HCT116 (cell line): ENCODE measurements around the gene PRPH. TPM values are rescaled to one million over a fixed set of nuclear protein-coding genes. Genes with fewer than 3 reads are reported as not detected.

Experiments used
- ATAC-seq: fragments of 200-7000 bp; cut with Tn5 transposase; 2 replicates; pipeline ENCODE4 v1.9.1; 2020; ENCODE audit warnings: mild to moderate bottlenecking, moderate library complexity
- BruUV-seq: library from RNA; stranded (reverse); fragments of 400-500 nt; replicated peaks from 2 replicates; lab custom pipeline; 2021; lab: Mats Ljungman, UMichigan
- CTCF ChIA-PET: fragments of 300-600 bp; sonication (Branson Sonifier 250); formaldehyde crosslinking; loops from one replicate; lab custom pipeline; 2021; ENCODE audit warnings: antibody characterized with exemption; lab: Charles Lee
- POLR2A ChIA-PET: fragments of 300-600, 350-600 bp; sonication (Branson Sonifier 250); formaldehyde crosslinking; loops from one replicate; lab custom pipeline; 2021; ENCODE audit warnings: antibody characterized with exemption; lab: Charles Lee
- RAD21 ChIA-PET, 2 experiments: fragments of 300-600 bp; sonication (Branson Sonifier 250); formaldehyde crosslinking; loops; one replicate each; lab custom pipeline; 2023; ENCODE audit warnings: low total read pairs in 2 of 2; ENCODE audit not compliant: uncharacterized antibody in 2 of 2, unreplicated experiment in 2 of 2, low non-redundant PET in 1 of 2; lab: Charles Lee
- DNase-seq: peaks from one replicate; pipeline ENCODE4 v3.0.0-alpha.2; 2010; ENCODE audit warnings: low read depth, low spot score
- H2AFZ ChIP-seq: fragments of 200-600 bp; shearing (Covaris generic), sonication (generic); 2 replicates; pipeline ENCODE4 v1.6.1; 2017; ENCODE audit warnings: low read depth, mixed run types, mixed read lengths, antibody characterized with exemption, low read length; ENCODE audit not compliant: poor library complexity, severe bottlenecking
- H3K27ac ChIP-seq: 2 replicates; pipeline ENCODE4 v1.5.1; 2012; ENCODE audit warnings: low read depth, low read length
- H3K27me3 ChIP-seq: fragments of 200-600 bp; sonication (generic); 2 replicates; pipeline ENCODE4 v1.6.1; 2016; ENCODE audit warnings: mixed run types, low read length, mixed read lengths; ENCODE audit not compliant: insufficient read depth
- H3K36me3 ChIP-seq, 2 experiments: fragments of 200-500 bp in 1 of 2; fragments of 200-600 bp in 1 of 2; sonication (Bioruptor generic) in 1 of 2; sonication (generic) in 1 of 2; 2 replicates each; pipeline versions ENCODE4 v1.5.1 to v1.6.1; 2014 to 2016; ENCODE audit warnings: low read length in 2 of 2, inconsistent platforms in 1 of 2, mixed read lengths in 1 of 2, mixed run types in 1 of 2; ENCODE audit not compliant: insufficient read depth in 2 of 2, control insufficient read depth in 1 of 2
- H3K4me1 ChIP-seq, 2 experiments: fragments of 200-600 bp in 1 of 2; sonication (generic) in 1 of 2; 2 replicates each; pipeline versions ENCODE4 v1.5.1 to v1.6.1; 2012 to 2017; ENCODE audit warnings: low read length in 2 of 2, inconsistent platforms in 1 of 2, mild to moderate bottlenecking in 1 of 2, mixed read lengths in 1 of 2, mixed run types in 1 of 2, moderate library complexity in 1 of 2; ENCODE audit not compliant: insufficient read depth in 2 of 2, control insufficient read depth in 1 of 2
- H3K4me2 ChIP-seq: fragments of 200-600 bp; sonication (generic); 2 replicates; pipeline ENCODE4 v1.6.1; 2017; ENCODE audit warnings: mixed run types, low read length, mixed read lengths
- H3K4me3 ChIP-seq, 2 experiments: fragments of 200-600 bp in 1 of 2; sonication (generic) in 1 of 2; replicated peaks in 1 of 2; 2 replicates each; pipeline ENCODE4 v1.5.1; 2011 to 2016; ENCODE audit warnings: low read length in 2 of 2, control low read depth in 1 of 2, low read depth in 1 of 2, mild to moderate bottlenecking in 1 of 2, mixed read lengths in 1 of 2, mixed run types in 1 of 2
- H3K79me2 ChIP-seq: fragments of 200-600 bp; sonication (generic); 2 replicates; pipeline ENCODE4 v1.6.1; 2017; ENCODE audit warnings: mild to moderate bottlenecking, mixed run types, low read length, moderate library complexity, mixed read lengths; ENCODE audit not compliant: insufficient read depth
- H3K9ac ChIP-seq: fragments of 200-600 bp; sonication (generic); 2 replicates; pipeline ENCODE4 v1.6.1; 2016; ENCODE audit warnings: low read length, mixed read lengths
- H3K9me2 ChIP-seq: fragments of 200-600 bp; sonication (generic), shearing (Covaris generic); 2 replicates; pipeline ENCODE4 v1.6.1; 2017; ENCODE audit warnings: mixed run types, mild to moderate bottlenecking, moderate library complexity; ENCODE audit not compliant: insufficient read depth
- H3K9me3 ChIP-seq, 2 experiments: fragments of 200-500 bp in 1 of 2; fragments of 200-600 bp in 1 of 2; sonication (Bioruptor generic) in 1 of 2; sonication (generic) in 1 of 2; 2 replicates each; pipeline ENCODE4 v1.6.1; 2014 to 2017; ENCODE audit warnings: low read length in 2 of 2, mixed read lengths in 2 of 2, inconsistent platforms in 1 of 2, low read depth in 1 of 2, mild to moderate bottlenecking in 1 of 2, mixed run types in 1 of 2, moderate library complexity in 1 of 2; ENCODE audit not compliant: control insufficient read depth in 1 of 2, insufficient read depth in 1 of 2
- H4K20me1 ChIP-seq: fragments of 200-600 bp; sonication (generic), shearing (Covaris generic); 2 replicates; pipeline ENCODE4 v1.6.1; 2017; ENCODE audit warnings: mixed run types, mild to moderate bottlenecking, moderate library complexity; ENCODE audit not compliant: insufficient read depth
- CBX3 ChIP-seq: IDR thresholded peaks from 2 replicates; pipeline ENCODE4 v1.6.1; 2012; ENCODE audit warnings: low read depth
- CEBPB ChIP-seq: IDR thresholded peaks from 2 replicates; pipeline ENCODE4 v1.6.1; 2012; ENCODE audit warnings: low read depth
- ELF1 ChIP-seq: IDR thresholded peaks from 2 replicates; pipeline ENCODE4 v1.6.1; 2012; ENCODE audit warnings: low read depth, borderline replicate concordance
- EZH2 ChIP-seq: fragments of 200-600 bp; sonication (generic); IDR thresholded peaks from 2 replicates; pipeline ENCODE4 v1.6.1; 2017; ENCODE audit warnings: antibody characterized with exemption, mixed run types
- EZH2phosphoT487 ChIP-seq: fragments of 200-600 bp; IDR thresholded peaks from 2 replicates; pipeline ENCODE4 v1.6.1; 2018; ENCODE audit warnings: antibody characterized with exemption, borderline replicate concordance
- SIN3A ChIP-seq: IDR thresholded peaks from 2 replicates; pipeline ENCODE4 v1.6.1; 2012; ENCODE audit warnings: low read depth
- SP1 ChIP-seq: IDR thresholded peaks from 2 replicates; pipeline ENCODE4 v1.6.1; 2012; ENCODE audit warnings: low read depth
- SRF ChIP-seq: IDR thresholded peaks from 2 replicates; pipeline ENCODE4 v1.6.1; 2012; ENCODE audit warnings: low read depth
- TCF7L2 ChIP-seq: IDR thresholded peaks from 2 replicates; pipeline ENCODE4 v1.7.0; 2011; ENCODE audit warnings: borderline replicate concordance, inconsistent platforms; ENCODE audit not compliant: insufficient read depth, insufficient read length; ENCODE audit errors: extremely low read depth
- YY1 ChIP-seq: IDR thresholded peaks from 2 replicates; pipeline ENCODE4 v1.6.1; 2011; ENCODE audit warnings: low read length, low read depth, moderate library complexity, mild to moderate bottlenecking; ENCODE audit not compliant: insufficient replicate concordance; ENCODE audit errors: extremely low read depth
- ZFX ChIP-seq: fragments of 450-650 bp; IDR thresholded peaks from 2 replicates; pipeline ENCODE4 v1.6.1; 2017
- ZNF274 ChIP-seq: fragments of 200-500 bp; sonication (Bioruptor generic); IDR thresholded peaks from 2 replicates; pipeline ENCODE4 v1.6.1; 2014; ENCODE audit warnings: mild to moderate bottlenecking, low read depth, low read length, inconsistent platforms
- intact Hi-C: fragments of 100-400 bp; cut with micrococcal nuclease; formaldehyde crosslinking; loops from 2 replicates; pipeline ENCODE4 v1.10.0; 2022
- total RNA-seq: library from RNA; stranded (reverse); gene quantifications from one replicate; pipeline ENCODE4 v1.2.1, GENCODE V29; 2021; ENCODE audit not compliant: unreplicated experiment
- TF ChIP-seq, protein P1 (sequence below): IDR thresholded peaks from 2 replicates; pipeline ENCODE4 v1.6.1; 2012
- TF ChIP-seq, protein P2 (sequence below), 3 experiments: fragments of 200-600 bp in 1 of 3; sonication (generic) in 1 of 3; IDR thresholded peaks in 2 of 3; conservative IDR thresholded peaks in 1 of 3; 2 replicates each; pipeline ENCODE4 v1.5.1; 2012 to 2017; ENCODE audit warnings: low read depth in 2 of 3, low read length in 2 of 3, antibody characterized with exemption in 1 of 3, borderline replicate concordance in 1 of 3, control low read depth in 1 of 3, mild to moderate bottlenecking in 1 of 3, mixed read lengths in 1 of 3, mixed run types in 1 of 3, moderate library complexity in 1 of 3; ENCODE audit not compliant: insufficient read depth in 1 of 3
- TF ChIP-seq, protein P3 (sequence below): IDR thresholded peaks from 2 replicates; pipeline ENCODE4 v1.6.1; 2012; ENCODE audit warnings: low read depth
- TF ChIP-seq, protein P4 (sequence below): IDR thresholded peaks from 2 replicates; pipeline ENCODE4 v1.6.1; 2011; ENCODE audit warnings: mild to moderate bottlenecking, low read length, moderate library complexity; ENCODE audit not compliant: insufficient replicate concordance; ENCODE audit errors: extremely low read depth

Gene PRPH
- total RNA-seq, 1 experiment from 2014 or later, result 6.7 TPM

DNA sequence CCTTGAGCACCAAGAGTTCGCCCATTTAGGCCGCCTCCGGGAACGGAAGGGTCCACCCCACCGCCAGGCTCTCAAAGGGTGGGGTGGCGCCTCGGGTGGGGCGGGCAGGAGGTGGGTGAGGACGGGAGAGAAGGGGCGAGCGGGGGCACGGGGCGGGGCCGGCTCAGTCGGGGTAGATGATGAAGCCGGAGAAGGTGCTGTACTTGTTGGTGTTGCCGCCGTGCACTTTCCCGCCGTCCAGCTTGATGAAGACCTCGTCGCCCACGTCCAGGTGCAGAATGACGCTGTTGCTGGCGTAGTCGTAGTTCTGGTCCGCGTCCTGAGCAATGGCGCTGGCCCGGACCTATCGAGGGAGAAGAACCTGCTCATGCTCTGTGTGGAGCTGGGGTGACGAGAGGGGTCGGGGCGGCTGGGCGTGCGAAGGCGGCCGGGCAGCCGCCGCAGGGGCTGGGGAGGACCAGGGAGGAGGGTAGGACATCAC, 38.0 kb downstream of the PRPH start:
- Histone ChIP-seq H3K9me2 (no peaks in the 10 kb centered on the region), H3K27ac (no peak overlapping the region), H2AFZ (no peak overlapping the region), H3K4me1 (peaks cover 5 to 23% of the 10 kb centered on the region in 2 experiments; a peak in 3 of 4 replicates), H3K4me2 (no peak overlapping the region), H3K79me2 (no peaks in the 10 kb centered on the region), H3K9me3 (no peaks in the 10 kb centered on the region), H4K20me1 (no peaks in the 10 kb centered on the region), H3K9ac (no peak overlapping the region), H3K4me3 (no peak overlapping the region), H3K36me3 (peaks cover 2 to 14% of the 10 kb centered on the region in 2 experiments; a peak in 2 of 4 replicates), H3K27me3 (no peaks in the 10 kb centered on the region)
- ChIA-PET POLR2A (interaction anchor here (1.0 kb wide), 1 partner anchor 36 kb away, joined by 5 read pairs; no protein-coding TSS in a partner anchor), RAD21 (no interaction called here), CTCF (interaction anchor here (2.1 to 3.5 kb wide), 5 partner anchors 9 to 181 kb away, joined by 29 to 80 read pairs (median 45); partner anchors contain the start of genes DNAJC22 and TROAP)
- DNase-seq, result no peak
- no peak for ATAC-seq
- TF ChIP-seq CBX3 (no peak), EZH2 (no peak), SP1 (no peak), ELF1 (no peak), ZFX (no peak), SIN3A (no peak), TCF7L2 (no peak), EZH2phosphoT487 (no peak), SRF (no peak), ZNF274 (no peak), CEBPB (no peak), YY1 (no peak)
- TF ChIP-seq, protein P1, sequence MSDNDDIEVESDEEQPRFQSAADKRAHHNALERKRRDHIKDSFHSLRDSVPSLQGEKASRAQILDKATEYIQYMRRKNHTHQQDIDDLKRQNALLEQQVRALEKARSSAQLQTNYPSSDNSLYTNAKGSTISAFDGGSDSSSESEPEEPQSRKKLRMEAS, result no peak
- TF ChIP-seq, protein P2, sequence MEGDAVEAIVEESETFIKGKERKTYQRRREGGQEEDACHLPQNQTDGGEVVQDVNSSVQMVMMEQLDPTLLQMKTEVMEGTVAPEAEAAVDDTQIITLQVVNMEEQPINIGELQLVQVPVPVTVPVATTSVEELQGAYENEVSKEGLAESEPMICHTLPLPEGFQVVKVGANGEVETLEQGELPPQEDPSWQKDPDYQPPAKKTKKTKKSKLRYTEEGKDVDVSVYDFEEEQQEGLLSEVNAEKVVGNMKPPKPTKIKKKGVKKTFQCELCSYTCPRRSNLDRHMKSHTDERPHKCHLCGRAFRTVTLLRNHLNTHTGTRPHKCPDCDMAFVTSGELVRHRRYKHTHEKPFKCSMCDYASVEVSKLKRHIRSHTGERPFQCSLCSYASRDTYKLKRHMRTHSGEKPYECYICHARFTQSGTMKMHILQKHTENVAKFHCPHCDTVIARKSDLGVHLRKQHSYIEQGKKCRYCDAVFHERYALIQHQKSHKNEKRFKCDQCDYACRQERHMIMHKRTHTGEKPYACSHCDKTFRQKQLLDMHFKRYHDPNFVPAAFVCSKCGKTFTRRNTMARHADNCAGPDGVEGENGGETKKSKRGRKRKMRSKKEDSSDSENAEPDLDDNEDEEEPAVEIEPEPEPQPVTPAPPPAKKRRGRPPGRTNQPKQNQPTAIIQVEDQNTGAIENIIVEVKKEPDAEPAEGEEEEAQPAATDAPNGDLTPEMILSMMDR (IDR thresholded peaks at IDR 0.05 in 2 of 3, conservative IDR thresholded peaks at IDR 0.05 in 1 of 3; ENCODE audit: borderline replicate concordance in 1 of 3, insufficient read depth in 1 of 3, low read depth in 2 of 3, low read length in 2 of 3), result no peak
- TF ChIP-seq, protein P3, sequence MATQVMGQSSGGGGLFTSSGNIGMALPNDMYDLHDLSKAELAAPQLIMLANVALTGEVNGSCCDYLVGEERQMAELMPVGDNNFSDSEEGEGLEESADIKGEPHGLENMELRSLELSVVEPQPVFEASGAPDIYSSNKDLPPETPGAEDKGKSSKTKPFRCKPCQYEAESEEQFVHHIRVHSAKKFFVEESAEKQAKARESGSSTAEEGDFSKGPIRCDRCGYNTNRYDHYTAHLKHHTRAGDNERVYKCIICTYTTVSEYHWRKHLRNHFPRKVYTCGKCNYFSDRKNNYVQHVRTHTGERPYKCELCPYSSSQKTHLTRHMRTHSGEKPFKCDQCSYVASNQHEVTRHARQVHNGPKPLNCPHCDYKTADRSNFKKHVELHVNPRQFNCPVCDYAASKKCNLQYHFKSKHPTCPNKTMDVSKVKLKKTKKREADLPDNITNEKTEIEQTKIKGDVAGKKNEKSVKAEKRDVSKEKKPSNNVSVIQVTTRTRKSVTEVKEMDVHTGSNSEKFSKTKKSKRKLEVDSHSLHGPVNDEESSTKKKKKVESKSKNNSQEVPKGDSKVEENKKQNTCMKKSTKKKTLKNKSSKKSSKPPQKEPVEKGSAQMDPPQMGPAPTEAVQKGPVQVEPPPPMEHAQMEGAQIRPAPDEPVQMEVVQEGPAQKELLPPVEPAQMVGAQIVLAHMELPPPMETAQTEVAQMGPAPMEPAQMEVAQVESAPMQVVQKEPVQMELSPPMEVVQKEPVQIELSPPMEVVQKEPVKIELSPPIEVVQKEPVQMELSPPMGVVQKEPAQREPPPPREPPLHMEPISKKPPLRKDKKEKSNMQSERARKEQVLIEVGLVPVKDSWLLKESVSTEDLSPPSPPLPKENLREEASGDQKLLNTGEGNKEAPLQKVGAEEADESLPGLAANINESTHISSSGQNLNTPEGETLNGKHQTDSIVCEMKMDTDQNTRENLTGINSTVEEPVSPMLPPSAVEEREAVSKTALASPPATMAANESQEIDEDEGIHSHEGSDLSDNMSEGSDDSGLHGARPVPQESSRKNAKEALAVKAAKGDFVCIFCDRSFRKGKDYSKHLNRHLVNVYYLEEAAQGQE, result no peak
- TF ChIP-seq, protein P4, sequence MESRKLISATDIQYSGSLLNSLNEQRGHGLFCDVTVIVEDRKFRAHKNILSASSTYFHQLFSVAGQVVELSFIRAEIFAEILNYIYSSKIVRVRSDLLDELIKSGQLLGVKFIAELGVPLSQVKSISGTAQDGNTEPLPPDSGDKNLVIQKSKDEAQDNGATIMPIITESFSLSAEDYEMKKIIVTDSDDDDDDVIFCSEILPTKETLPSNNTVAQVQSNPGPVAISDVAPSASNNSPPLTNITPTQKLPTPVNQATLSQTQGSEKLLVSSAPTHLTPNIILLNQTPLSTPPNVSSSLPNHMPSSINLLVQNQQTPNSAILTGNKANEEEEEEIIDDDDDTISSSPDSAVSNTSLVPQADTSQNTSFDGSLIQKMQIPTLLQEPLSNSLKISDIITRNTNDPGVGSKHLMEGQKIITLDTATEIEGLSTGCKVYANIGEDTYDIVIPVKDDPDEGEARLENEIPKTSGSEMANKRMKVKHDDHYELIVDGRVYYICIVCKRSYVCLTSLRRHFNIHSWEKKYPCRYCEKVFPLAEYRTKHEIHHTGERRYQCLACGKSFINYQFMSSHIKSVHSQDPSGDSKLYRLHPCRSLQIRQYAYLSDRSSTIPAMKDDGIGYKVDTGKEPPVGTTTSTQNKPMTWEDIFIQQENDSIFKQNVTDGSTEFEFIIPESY, result no peak
- intact Hi-C loops, result no loop called here
- no TSS peak for BruUV-seq
